NCI-H2196 (cell line): ENCODE measurements around the gene HEYL.

Experiments used
- DNase-seq: peaks from one replicate; lab custom pipeline; 2025; ENCODE audit not compliant: unreplicated experiment; lab: John Stamatoyannopoulos, UW

Gene HEYL

GRCh38 chr1:39668111-39668510 lies 28.7 kb upstream of the HEYL start:
- DNase-seq = no peak

GRCh38 chr1:39666772-39667171 lies 27.3 kb upstream of the HEYL start:
- DNase-seq = no peak

GRCh38 chr1:39663559-39663958 lies 24.1 kb upstream of the HEYL start:
- no peak for DNase-seq

GRCh38 chr1:39662861-39663260 lies 23.4 kb upstream of the HEYL start:
- no peak for DNase-seq

GRCh38 chr1:39659538-39659937 lies 20.1 kb upstream of the HEYL start:
- no peak for DNase-seq

- DNase-seq = no peak
These were observed 19.7 kb upstream of the HEYL start for GRCh38 chr1:39659110-39659509.

GRCh38 chr1:39657923-39658485 lies 18.6 kb upstream of the HEYL start:
- peak; percentile 65 for DNase-seq

GRCh38 chr1:39657402-39657801 lies 18.0 kb upstream of the HEYL start:
- no peak for DNase-seq

- DNase-seq = no peak
These were observed 16.9 kb upstream of the HEYL start for GRCh38 chr1:39656391-39656790.

- no peak for DNase-seq
These were observed 16.3 kb upstream of the HEYL start for GRCh38 chr1:39655578-39656268.

- no peak for DNase-seq
These were observed 14.8 kb upstream of the HEYL start for GRCh38 chr1:39654291-39654690.

- peak; percentile 78 for DNase-seq
These were observed 14.1 kb upstream of the HEYL start for GRCh38 chr1:39653546-39654031.

- DNase-seq = no peak
These were observed 13.1 kb upstream of the HEYL start for GRCh38 chr1:39652554-39652953.

- no peak for DNase-seq
These were observed 12.7 kb upstream of the HEYL start for GRCh38 chr1:39652105-39652504.

GRCh38 chr1:39650431-39650830 lies 11.0 kb upstream of the HEYL start:
- DNase-seq = peak; percentile 11

GRCh38 chr1:39649636-39650185 lies 10.3 kb upstream of the HEYL start:
- no peak for DNase-seq

GRCh38 chr1:39648496-39648895 lies 9.1 kb upstream of the HEYL start:
- no peak for DNase-seq

GRCh38 chr1:39647247-39647646 lies 7.8 kb upstream of the HEYL start:
- DNase-seq = no peak

- no peak for DNase-seq
These were observed 7.0 kb upstream of the HEYL start for GRCh38 chr1:39646232-39647081.

- no peak for DNase-seq
These were observed 6.1 kb upstream of the HEYL start for GRCh38 chr1:39645411-39646043.

- DNase-seq = no peak
These were observed 4.3 kb upstream of the HEYL start for GRCh38 chr1:39643705-39644104.
